GM19240 (cell line): Measurements from ENCODE around the gene ERBB3.
"Not testable (repeated sequence)": the region's sequence is repeated elsewhere in the genome, so short reads cannot be mapped to it uniquely, and the experiment has no call there.

Source experiments
- DNase-seq: peaks from one replicate; pipeline ENCODE4 v3.0.0; 2011; ENCODE audit warnings: low spot score; ENCODE audit not compliant: insufficient read length

The ERBB3 gene

GRCh38 chr12:56079723-56080555, at the start of gene ERBB3:
Gene ERBB3, plus strand, starts transcription at chr12:56080165. Its CDS starts 136 bp downstream, at chr12:56080301.
- no peak for DNase-seq

DNA sequence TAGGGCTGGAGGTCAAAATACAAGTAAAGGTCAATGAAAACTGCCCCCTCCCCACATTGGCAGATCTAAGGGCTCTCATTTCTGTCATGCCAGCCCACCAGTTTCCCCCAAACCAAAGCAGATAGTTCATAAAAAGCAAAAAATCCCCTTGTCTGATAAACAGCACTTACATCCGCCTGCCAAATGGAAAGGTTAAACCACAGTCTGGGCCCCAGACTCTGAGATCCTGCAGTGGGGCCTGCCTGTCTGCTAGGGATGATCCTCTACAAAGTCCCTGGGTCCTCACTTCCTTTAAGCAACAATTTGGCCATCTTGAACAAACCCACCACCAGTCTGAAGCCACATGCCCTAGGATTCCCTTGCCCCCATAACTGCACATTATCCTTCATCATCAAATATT, 48.0 kb upstream of the ERBB3 start:
- DNase-seq: no peak

GRCh38 chr12:56034586-56035332, 45.2 kb upstream of the ERBB3 start:
- no peak for DNase-seq

GRCh38 chr12:56037161-56037560, 42.8 kb upstream of the ERBB3 start:
- no peak for DNase-seq

DNA sequence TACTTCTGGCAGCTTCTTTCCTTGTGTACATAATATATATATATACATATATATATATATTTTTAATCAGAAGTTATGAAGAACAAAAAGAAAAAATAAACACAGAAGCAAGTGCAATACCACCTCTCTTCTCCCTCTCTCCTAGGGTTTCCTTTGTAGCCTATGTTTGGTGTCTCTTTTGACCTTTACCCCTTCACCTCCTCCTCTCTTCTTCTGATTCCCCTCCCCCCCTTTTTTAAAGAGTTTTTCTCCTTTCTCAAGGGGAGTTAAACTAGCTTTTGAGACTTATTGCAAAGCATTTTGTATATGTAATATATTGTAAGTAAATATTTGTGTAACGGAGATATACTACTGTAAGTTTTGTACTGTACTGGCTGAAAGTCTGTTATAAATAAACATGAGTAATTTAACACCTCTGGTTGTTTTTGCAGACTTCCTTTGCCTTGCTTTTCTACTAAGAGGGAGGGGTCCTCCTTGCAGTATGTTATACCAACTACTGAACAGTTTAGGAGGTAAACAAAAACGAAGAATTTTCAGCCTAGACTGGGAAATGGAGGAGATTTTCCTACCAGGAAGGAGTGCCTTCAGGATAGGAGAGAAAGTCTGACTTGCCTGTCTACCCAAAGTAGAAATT, 41.8 kb upstream of the ERBB3 start:
- no peak for DNase-seq

- no peak for DNase-seq
These were observed 39.8 kb upstream of the ERBB3 start for GRCh38 chr12:56040151-56040550.

- no peak for DNase-seq
These were observed 38.9 kb upstream of the ERBB3 start for GRCh38 chr12:56040963-56041551.

GRCh38 chr12:56041552-56042429, 38.2 kb upstream of the ERBB3 start, which contains the start of gene RPS26:
Gene RPS26, plus strand, starts transcription at chr12:56041918. Its CDS starts 249 bp downstream, at chr12:56042167.
- DNase-seq: peak; percentile 68

DNA sequence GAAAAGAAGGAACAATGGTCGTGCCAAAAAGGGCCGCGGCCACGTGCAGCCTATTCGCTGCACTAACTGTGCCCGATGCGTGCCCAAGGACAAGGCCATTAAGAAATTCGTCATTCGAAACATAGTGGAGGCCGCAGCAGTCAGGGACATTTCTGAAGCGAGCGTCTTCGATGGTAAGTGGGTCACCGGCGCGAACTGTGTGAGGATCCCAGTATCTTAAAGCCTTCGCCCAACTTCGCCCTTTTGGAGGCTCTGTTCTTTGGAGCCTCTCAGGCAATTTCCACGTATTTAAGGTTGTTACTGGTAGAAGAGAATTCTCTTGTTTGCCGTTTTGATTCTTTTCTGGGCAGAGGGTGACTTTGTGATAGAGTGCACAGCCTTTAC, 37.5 kb upstream of the ERBB3 start:
- not testable (repeated sequence) for DNase-seq

GRCh38 chr12:56042843-56043242, 37.1 kb upstream of the ERBB3 start:
- DNase-seq: no peak

GRCh38 chr12:56046027-56046780, 33.8 kb upstream of the ERBB3 start:
- DNase-seq: no peak

DNA sequence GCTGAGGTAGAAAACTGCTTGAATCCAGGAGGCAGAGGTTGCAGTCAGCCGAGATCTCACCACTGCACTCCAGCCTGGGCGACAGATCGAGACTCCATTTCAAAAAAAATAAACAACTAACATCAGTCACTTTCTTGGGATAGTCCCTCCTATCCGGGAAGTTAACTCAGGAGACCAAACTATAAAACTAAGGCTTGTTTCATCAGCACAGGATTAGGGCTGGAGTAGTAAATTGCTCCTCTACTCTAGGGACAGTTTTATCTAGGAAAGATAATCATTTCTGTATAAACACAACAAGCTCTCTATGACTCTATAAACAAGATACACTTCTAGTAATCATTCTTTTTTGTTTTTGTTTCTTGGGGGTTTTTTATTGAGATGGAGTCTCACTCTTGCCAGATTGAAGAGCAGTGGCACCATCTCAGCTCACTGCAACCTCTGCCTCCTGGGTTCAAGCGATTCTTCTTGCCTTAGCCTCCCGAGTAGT, 26.5 kb upstream of the ERBB3 start:
- DNase-seq: no peak

DNA sequence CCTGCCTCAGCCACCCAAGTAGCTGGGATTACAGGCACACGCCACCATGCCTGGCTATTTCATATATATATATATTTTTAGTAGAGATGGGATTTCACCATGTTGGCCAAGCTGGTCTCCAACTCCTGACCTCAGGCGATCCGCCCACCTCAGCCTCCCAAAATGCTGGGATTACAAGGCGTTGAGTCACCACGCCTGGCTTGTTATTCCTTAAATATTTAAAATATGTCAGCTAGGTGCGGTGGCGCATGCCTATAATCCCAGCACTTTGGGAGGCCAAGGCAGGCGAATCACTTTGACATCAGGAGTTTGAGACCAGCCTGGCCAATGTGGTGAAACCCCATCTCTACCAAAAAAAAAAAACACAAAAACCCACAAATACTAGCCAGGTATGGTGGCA, 20.0 kb upstream of the ERBB3 start:
- DNase-seq: not testable (repeated sequence)

- no peak for DNase-seq
These were observed 18.0 kb upstream of the ERBB3 start for GRCh38 chr12:56061982-56062381.

DNA sequence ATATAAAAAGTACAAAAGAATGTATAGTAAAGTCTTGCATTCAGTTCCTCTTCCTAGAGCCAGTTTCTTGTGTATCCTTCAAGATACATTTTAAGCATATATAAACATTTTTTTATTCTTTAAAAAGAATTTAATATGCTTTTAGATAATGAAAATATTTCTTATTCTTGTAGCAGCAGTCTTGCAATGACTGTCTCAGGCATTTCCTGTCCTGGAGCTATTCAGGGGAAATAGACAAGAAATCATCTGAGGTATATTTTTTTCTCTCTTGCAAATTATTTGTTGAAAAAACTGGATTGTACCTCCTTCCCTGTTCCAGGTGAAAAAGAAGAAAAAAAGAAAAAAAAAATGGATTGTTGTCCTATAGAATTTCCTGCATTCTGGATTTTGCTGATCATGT, 17.0 kb upstream of the ERBB3 start:
- DNase-seq: no peak

- DNase-seq: no peak
These were observed 8.3 kb upstream of the ERBB3 start for GRCh38 chr12:56071648-56072047.

- DNase-seq: no peak
These were observed 5.6 kb upstream of the ERBB3 start for GRCh38 chr12:56074396-56074795.

GRCh38 chr12:56077966-56078365, 2.0 kb upstream of the ERBB3 start:
- not testable (repeated sequence) for DNase-seq

DNA sequence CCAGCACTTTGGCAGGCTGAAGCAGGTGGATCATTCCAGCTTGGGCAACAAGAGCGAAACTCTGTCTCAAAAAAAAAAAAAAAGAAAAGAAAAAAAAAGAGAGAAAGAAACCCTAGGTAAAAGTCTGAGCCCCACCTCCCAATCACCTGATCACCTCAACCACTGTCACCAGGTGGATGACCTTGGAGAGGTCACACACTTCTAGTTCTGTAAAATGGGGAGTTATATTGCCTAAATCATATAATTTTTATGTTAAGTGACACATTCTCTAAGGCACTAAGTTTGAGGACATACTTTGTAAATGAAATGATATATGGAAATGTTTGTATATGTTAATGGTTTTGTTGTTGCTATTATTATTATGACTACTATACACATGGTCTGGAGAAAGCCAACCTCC, 1.5 kb upstream of the ERBB3 start:
- no peak for DNase-seq
